Measurements from ENCODE around the gene BMPER.
A peak's percentile ranks its signal among the peaks of the same experiment; 100 is the strongest.

Gene BMPER

DNA sequence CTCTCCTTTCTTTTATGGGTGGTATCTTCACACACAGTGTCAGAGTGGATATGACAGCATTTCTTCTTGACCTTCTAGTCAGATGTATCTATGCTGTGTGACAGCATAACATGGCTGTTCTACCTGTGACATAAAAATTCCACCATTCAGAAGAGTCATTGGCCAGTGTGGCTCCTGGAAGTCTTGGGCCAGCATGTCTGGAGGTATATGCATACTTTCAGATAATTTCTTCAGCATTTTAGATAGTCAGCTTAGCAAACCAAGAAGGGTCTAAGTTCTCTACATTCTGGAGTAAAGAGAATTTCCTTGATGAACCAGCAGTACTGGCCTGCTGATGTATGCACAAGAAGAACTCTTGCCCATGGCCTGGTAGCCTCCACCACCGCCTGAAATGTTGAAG lies 179.3 kb downstream of the BMPER start:
- H3K4me3 ChIP-seq (ENCODE audit: low read length) = no peak overlapping the region
- TF ChIP-seq, protein P1, sequence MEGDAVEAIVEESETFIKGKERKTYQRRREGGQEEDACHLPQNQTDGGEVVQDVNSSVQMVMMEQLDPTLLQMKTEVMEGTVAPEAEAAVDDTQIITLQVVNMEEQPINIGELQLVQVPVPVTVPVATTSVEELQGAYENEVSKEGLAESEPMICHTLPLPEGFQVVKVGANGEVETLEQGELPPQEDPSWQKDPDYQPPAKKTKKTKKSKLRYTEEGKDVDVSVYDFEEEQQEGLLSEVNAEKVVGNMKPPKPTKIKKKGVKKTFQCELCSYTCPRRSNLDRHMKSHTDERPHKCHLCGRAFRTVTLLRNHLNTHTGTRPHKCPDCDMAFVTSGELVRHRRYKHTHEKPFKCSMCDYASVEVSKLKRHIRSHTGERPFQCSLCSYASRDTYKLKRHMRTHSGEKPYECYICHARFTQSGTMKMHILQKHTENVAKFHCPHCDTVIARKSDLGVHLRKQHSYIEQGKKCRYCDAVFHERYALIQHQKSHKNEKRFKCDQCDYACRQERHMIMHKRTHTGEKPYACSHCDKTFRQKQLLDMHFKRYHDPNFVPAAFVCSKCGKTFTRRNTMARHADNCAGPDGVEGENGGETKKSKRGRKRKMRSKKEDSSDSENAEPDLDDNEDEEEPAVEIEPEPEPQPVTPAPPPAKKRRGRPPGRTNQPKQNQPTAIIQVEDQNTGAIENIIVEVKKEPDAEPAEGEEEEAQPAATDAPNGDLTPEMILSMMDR (conservative IDR thresholded peaks at IDR 0.05; ENCODE audit: low read length) = no peak
- no peak for DNase-seq (ENCODE audit: low read depth)

- no peak for DNase-seq (ENCODE audit: low read depth)
These were observed 180.7 kb downstream of the BMPER start for GRCh38 chr7:34086064-34086463.

DNA sequence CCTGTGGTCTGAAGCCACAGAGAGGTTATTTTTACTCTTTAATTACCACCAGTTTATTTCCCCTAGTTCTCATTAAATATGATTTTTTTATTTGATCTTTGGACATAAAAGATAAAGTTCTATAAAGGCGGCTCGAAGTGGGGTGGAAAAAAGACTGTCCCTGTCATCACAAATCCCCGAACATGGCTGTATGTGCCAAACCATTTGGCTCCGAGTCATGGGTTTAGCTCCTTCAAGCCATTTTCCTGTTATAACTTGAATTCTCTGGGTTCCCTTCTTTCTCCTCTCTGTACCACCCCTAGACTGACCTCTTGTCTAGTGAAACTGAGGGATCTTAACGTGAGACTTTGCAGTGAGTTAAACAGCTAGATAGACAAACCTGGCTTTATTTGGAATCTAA lies 181.6 kb downstream of the BMPER start:
- DNase-seq (ENCODE audit: low read depth) = no peak
- no peak overlapping the region for H3K4me3 ChIP-seq (ENCODE audit: low read length)
- TF ChIP-seq, protein P1 (conservative IDR thresholded peaks at IDR 0.05; ENCODE audit: low read length) = no peak

More at GRCh38 chr7:34086064-34086463, 180.7 kb downstream of the BMPER start:
- no peak overlapping the region for H3K4me3 ChIP-seq (ENCODE audit: low read length)
- TF ChIP-seq, protein P1 (conservative IDR thresholded peaks at IDR 0.05; ENCODE audit: low read length) = no peak

GRCh38 chr7:34087892-34088891 lies 182.9 kb downstream of the BMPER start:
- TF ChIP-seq, protein P1 (conservative IDR thresholded peaks at IDR 0.05; ENCODE audit: low read length) = peak; percentile 62
- peak; percentile 31 for DNase-seq (ENCODE audit: low read depth)

DNA sequence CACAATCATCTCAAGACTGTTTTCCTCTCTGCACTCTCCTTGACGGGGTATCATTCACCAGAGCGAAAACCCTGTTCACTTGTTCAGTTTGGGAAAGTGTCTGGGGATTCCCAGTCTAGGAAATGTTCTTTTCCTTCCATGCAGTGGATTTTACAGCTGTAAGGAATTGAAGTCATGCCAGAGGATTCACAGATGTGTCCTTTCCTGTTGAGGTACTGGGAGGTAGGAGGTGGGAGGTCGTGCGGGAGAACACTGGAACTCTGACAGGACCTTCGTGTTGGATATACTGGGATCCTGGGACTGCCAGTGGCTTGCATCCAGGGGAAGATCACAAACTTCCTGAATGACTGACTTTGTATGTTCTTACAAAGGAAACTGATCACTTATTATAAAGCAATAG lies 185.5 kb downstream of the BMPER start:
- TF ChIP-seq, protein P1 (conservative IDR thresholded peaks at IDR 0.05; ENCODE audit: low read length) = no peak
- no peak overlapping the region for H3K4me3 ChIP-seq (ENCODE audit: low read length)
- no peak for DNase-seq (ENCODE audit: low read depth)

More at GRCh38 chr7:34087892-34088891, 182.9 kb downstream of the BMPER start:
- H3K4me3 ChIP-seq (ENCODE audit: low read length) = no peak overlapping the region

DNA sequence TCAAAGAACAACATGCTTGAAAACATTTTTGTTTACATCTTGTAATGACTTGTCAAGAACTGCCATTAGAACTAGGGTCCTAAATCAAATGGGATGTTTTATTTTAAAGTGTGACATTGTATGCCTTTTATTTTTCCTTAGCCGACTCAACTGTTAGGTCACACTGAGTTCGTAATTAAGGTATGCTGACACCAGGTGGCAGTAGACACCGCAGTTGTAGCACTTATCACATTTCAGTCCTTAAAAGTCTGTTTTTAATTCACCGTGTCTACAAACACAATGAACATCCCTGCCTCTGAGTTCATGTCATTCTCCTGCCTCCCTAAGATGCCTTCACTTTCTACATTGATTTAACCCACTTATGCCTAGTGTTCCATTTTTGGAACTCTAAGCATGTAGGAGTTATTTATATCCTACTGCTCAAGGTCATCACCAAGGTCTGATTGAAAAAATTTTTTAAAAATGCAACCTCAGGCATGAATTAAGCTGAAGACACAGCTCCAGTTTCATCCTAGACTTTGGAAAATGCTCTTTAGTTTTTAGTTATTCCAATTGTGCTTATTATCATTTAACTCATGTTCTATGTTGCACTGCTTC lies 186.1 kb downstream of the BMPER start:
- TF ChIP-seq, protein P1 (conservative IDR thresholded peaks at IDR 0.05; ENCODE audit: low read length) = peak; percentile 61
- DNase-seq (ENCODE audit: low read depth) = peak; percentile 67
- H3K4me3 ChIP-seq (ENCODE audit: low read length) = no peak overlapping the region

Measured in AG10803 (cell line).